H1 (cell line): Measurements from ENCODE around the gene SNCAIP. TPM values are rescaled to one million over a fixed set of nuclear protein-coding genes. Genes with fewer than 3 reads are reported as not detected.

ENCODE experiments used
- CTCF ChIA-PET: fragments of 300-600 bp; sonication (Branson Sonifier 250); formaldehyde crosslinking; loops from one replicate; lab custom pipeline; 2021; ENCODE audit not compliant: partially characterized antibody; lab: Charles Lee
- POLR2A ChIA-PET: fragments of 300-600 bp; sonication (Branson Sonifier 250); formaldehyde crosslinking; loops from one replicate; lab custom pipeline; 2021; ENCODE audit warnings: inconsistent platforms; ENCODE audit not compliant: partially characterized antibody; lab: Charles Lee
- DNase-seq, 2 experiments: peaks; one replicate each; pipeline versions ENCODE4 v3.0.0 to v3.0.0-alpha.2; 2010 to 2022; ENCODE audit warnings: low spot score in 2 of 2, low read depth in 1 of 2, mixed read lengths in 1 of 2
- FAIRE-seq: peaks from 2 replicates; lab custom pipeline; 2011; peaks lifted over from hg19 to GRCh38; lab: Jason Lieb, UNC
- H2AFZ ChIP-seq: 2 replicates; pipeline ENCODE4 v1.8.1; 2012; ENCODE audit warnings: low read length, inconsistent platforms
- H2AK5ac ChIP-seq: 2 replicates; pipeline ENCODE4 v1.6.1; 2013; ENCODE audit warnings: low read depth, low read length
- H2BK120ac ChIP-seq: replicated peaks from 2 replicates; pipeline ENCODE3; 2013; ENCODE audit warnings: low read depth, low read length, inconsistent platforms
- H2BK12ac ChIP-seq: 2 replicates; pipeline ENCODE4 v1.6.1; 2013; ENCODE audit warnings: low read depth, low read length
- H2BK15ac ChIP-seq: 2 replicates; pipeline ENCODE4 v1.6.1; 2013; ENCODE audit warnings: low read length
- H2BK20ac ChIP-seq: 2 replicates; pipeline ENCODE4 v1.6.1; 2013; ENCODE audit warnings: low read length
- H2BK5ac ChIP-seq: 2 replicates; pipeline ENCODE4 v1.6.1; 2013; ENCODE audit warnings: low read depth, low read length
- H3K14ac ChIP-seq: 2 replicates; pipeline ENCODE4 v1.6.1; 2013; ENCODE audit warnings: inconsistent platforms; ENCODE audit not compliant: insufficient read length
- H3K18ac ChIP-seq: 2 replicates; pipeline ENCODE4 v1.6.1; 2013; ENCODE audit warnings: low read length; ENCODE audit errors: extremely low read depth
- H3K23ac ChIP-seq: 2 replicates; pipeline ENCODE4 v1.6.1; 2013; ENCODE audit warnings: inconsistent platforms; ENCODE audit not compliant: insufficient read length
- H3K23me2 ChIP-seq: 2 replicates; pipeline ENCODE4 v1.6.1; 2013; ENCODE audit warnings: low read depth, low read length
- H3K27ac ChIP-seq: 2 replicates; pipeline ENCODE4 v1.6.1; 2011; ENCODE audit warnings: low read depth, low read length, inconsistent platforms
- H3K27me3 ChIP-seq, 4 experiments: replicated peaks in 1 of 4; 1 replicate in 1 of 4; 2 replicates in 3 of 4; pipeline versions ENCODE4 v1.6.1 to v1.8.1; 2011 to 2013; ENCODE audit warnings: low read length in 3 of 4, mild to moderate bottlenecking in 3 of 4, inconsistent platforms in 2 of 4, mixed read lengths in 2 of 4, moderate library complexity in 1 of 4; ENCODE audit not compliant: control insufficient read depth in 3 of 4, insufficient read depth in 3 of 4; ENCODE audit errors: extremely low read depth in 1 of 4
- H3K36me3 ChIP-seq, 4 experiments: 2 replicates each; pipeline versions ENCODE4 v1.6.1 to v1.8.1; 2011 to 2013; ENCODE audit warnings: mild to moderate bottlenecking in 4 of 4, low read length in 3 of 4, moderate library complexity in 2 of 4, control low read depth in 1 of 4, inconsistent platforms in 1 of 4; ENCODE audit not compliant: insufficient read depth in 4 of 4, control insufficient read depth in 2 of 4
- H3K4ac ChIP-seq: replicated peaks from 2 replicates; pipeline ENCODE3; 2013; ENCODE audit warnings: low read length, low read depth, mixed read lengths, inconsistent platforms; ENCODE audit not compliant: insufficient read length
- H3K4me1 ChIP-seq, 4 experiments: replicated peaks in 1 of 4; 1 replicate in 1 of 4; 2 replicates in 3 of 4; pipeline versions ENCODE4 v1.6.1 to v1.8.1; 2011 to 2013; ENCODE audit warnings: low read length in 3 of 4, inconsistent platforms in 2 of 4, mixed read lengths in 1 of 4; ENCODE audit not compliant: insufficient read depth in 4 of 4, control insufficient read depth in 3 of 4
- H3K4me2 ChIP-seq, 2 experiments: 2 replicates each; pipeline versions ENCODE4 v1.6.1 to v1.8.1; 2011 to 2013; ENCODE audit warnings: low read depth in 2 of 2, low read length in 2 of 2, control low read depth in 1 of 2, inconsistent platforms in 1 of 2, mild to moderate bottlenecking in 1 of 2; ENCODE audit not compliant: insufficient read depth in 1 of 2
- H3K4me3 ChIP-seq, 4 experiments: fragments of 200-600, 300-600 bp in 1 of 4; sonication (generic), shearing (Covaris generic), sonication (Bioruptor Twin) in 1 of 4; 2 replicates each; pipeline versions ENCODE4 v1.5.1 to v1.8.1; 2011 to 2016; ENCODE audit warnings: low read length in 4 of 4, low read depth in 3 of 4, control low read depth in 2 of 4, inconsistent platforms in 2 of 4, mild to moderate bottlenecking in 2 of 4, mixed read lengths in 1 of 4, moderate library complexity in 1 of 4; ENCODE audit not compliant: insufficient read depth in 2 of 4; ENCODE audit errors: extremely low read depth in 1 of 4
- H3K56ac ChIP-seq: replicated peaks from 2 replicates; pipeline ENCODE3; 2013; ENCODE audit warnings: low read depth, mild to moderate bottlenecking, mixed read lengths, low read length, inconsistent platforms; ENCODE audit not compliant: insufficient read length
- H3K79me1 ChIP-seq: 2 replicates; pipeline ENCODE4 v1.6.1; 2013; ENCODE audit warnings: low read depth, low read length, control low read depth
- H3K79me2 ChIP-seq, 2 experiments: 2 replicates each; pipeline versions ENCODE4 v1.6.1 to v1.8.1; 2012 to 2013; ENCODE audit warnings: low read length in 2 of 2, mild to moderate bottlenecking in 2 of 2, inconsistent platforms in 1 of 2; ENCODE audit not compliant: insufficient read depth in 2 of 2, control insufficient read depth in 1 of 2
- H3K9ac ChIP-seq, 4 experiments: replicated peaks in 1 of 4; 1 replicate in 1 of 4; 2 replicates in 3 of 4; pipeline versions ENCODE4 v1.6.1 to v1.8.1; 2011 to 2013; ENCODE audit warnings: low read depth in 3 of 4, low read length in 3 of 4, control low read depth in 2 of 4, mild to moderate bottlenecking in 2 of 4, moderate library complexity in 2 of 4, inconsistent platforms in 1 of 4; ENCODE audit errors: extremely low read depth in 1 of 4
- H3K9me3 ChIP-seq, 2 experiments: 2 replicates each; pipeline versions ENCODE4 v1.6.1 to v1.8.1; 2012 to 2013; ENCODE audit warnings: mild to moderate bottlenecking in 2 of 2, moderate library complexity in 2 of 2, control low read depth in 1 of 2, inconsistent platforms in 1 of 2, low read depth in 1 of 2, low read length in 1 of 2, mixed read lengths in 1 of 2; ENCODE audit not compliant: insufficient read depth in 2 of 2
- H4K20me1 ChIP-seq, 2 experiments: replicated peaks in 1 of 2; 2 replicates each; pipeline versions ENCODE3 to v1.8.1; 2011 to 2013; ENCODE audit warnings: inconsistent platforms in 2 of 2, low read length in 2 of 2, mild to moderate bottlenecking in 1 of 2; ENCODE audit not compliant: insufficient read depth in 2 of 2, control insufficient read depth in 1 of 2
- H4K5ac ChIP-seq: 2 replicates; pipeline ENCODE4 v1.6.1; 2013; ENCODE audit warnings: low read length, low read depth, mixed read lengths, inconsistent platforms; ENCODE audit not compliant: insufficient read length
- H4K8ac ChIP-seq: 2 replicates; pipeline ENCODE4 v1.8.0; 2013; ENCODE audit warnings: mild to moderate bottlenecking, moderate library complexity, low read length, inconsistent platforms; ENCODE audit not compliant: insufficient read depth; ENCODE audit errors: extremely low read depth
- H4K91ac ChIP-seq: replicated peaks from 2 replicates; pipeline ENCODE3; 2013; ENCODE audit warnings: low read length, mixed read lengths, inconsistent platforms; ENCODE audit not compliant: insufficient read length
- CBX5 ChIP-seq: fragments of 300-800, 300-1000 bp; sonication (generic); IDR thresholded peaks from 2 replicates; pipeline ENCODE4 v1.7.1; 2016; ENCODE audit warnings: antibody characterized with exemption, low read length, low read depth
- CTBP2 ChIP-seq: IDR thresholded peaks from 2 replicates; pipeline ENCODE4 v1.7.0; 2011; ENCODE audit warnings: borderline replicate concordance, mild to moderate bottlenecking, moderate library complexity, mixed read lengths, low read length; ENCODE audit not compliant: insufficient read depth, insufficient read length
- EZH2 ChIP-seq: fragments of 200-600 bp; sonication (generic); IDR thresholded peaks from 2 replicates; pipeline ENCODE4 v1.7.1; 2012; ENCODE audit warnings: low read depth, mild to moderate bottlenecking, moderate library complexity, low read length, inconsistent platforms; ENCODE audit not compliant: severe bottlenecking
- HDAC6 ChIP-seq: IDR thresholded peaks from one replicate; pipeline ENCODE4 v1.7.1; 2012; ENCODE audit warnings: low read depth, mild to moderate bottlenecking, inconsistent platforms, low read length, moderate library complexity
- KDM1A ChIP-seq: fragments of 200-600, 300-600 bp; sonication (generic); IDR thresholded peaks from 2 replicates; pipeline ENCODE4 v1.7.1; 2016; ENCODE audit warnings: mild to moderate bottlenecking, low read length, borderline replicate concordance
- PHF8 ChIP-seq: fragments of 200-600 bp; sonication (generic); conservative IDR thresholded peaks from 2 replicates; pipeline ENCODE4 v1.7.1; 2012; ENCODE audit warnings: low read depth, mild to moderate bottlenecking, inconsistent platforms, low read length, moderate library complexity
- POLR2AphosphoS5 ChIP-seq: IDR thresholded peaks from 2 replicates; pipeline ENCODE4 v1.6.1; 2011; ENCODE audit warnings: low read depth, low read length
- POU5F1 ChIP-seq: IDR thresholded peaks from 2 replicates; pipeline ENCODE4 v1.6.1; 2011; ENCODE audit warnings: low read depth, mild to moderate bottlenecking, low read length, moderate library complexity
- SIX5 ChIP-seq: IDR thresholded peaks from 2 replicates; pipeline ENCODE4 v1.6.1; 2011; ENCODE audit warnings: mild to moderate bottlenecking, low read depth, low read length
- TAF1 ChIP-seq: IDR thresholded peaks from 2 replicates; pipeline ENCODE4 v1.6.1; 2011; ENCODE audit warnings: mild to moderate bottlenecking, low read depth, low read length
- TAF7 ChIP-seq: optimal IDR thresholded peaks from 2 replicates; pipeline ENCODE3; 2011; ENCODE audit warnings: low read depth, mild to moderate bottlenecking, inconsistent platforms, low read length, moderate library complexity, borderline replicate concordance
- TBP ChIP-seq: IDR thresholded peaks from 2 replicates; pipeline ENCODE4 v1.6.1; 2011; ENCODE audit warnings: low read depth, low read length, improper control_type of control experiment
- polyA plus RNA-seq, 7 experiments: library from polyadenylated mRNA; depleted of rRNA in 3 of 7; stranded (reverse) in 5 of 7; unstranded in 2 of 7; fragments of >200 nt in 5 of 7; fragments of 200-250 nt in 2 of 7; gene quantifications; 1 replicate in 5 of 7; 2 replicates in 1 of 7; 4 replicates in 1 of 7; pipeline versions ENCODE4 v1.2.1 to v1.2.3, GENCODE V29; 2011 to 2013; ENCODE audit warnings: missing spikeins in 2 of 7, mixed read lengths in 2 of 7
- total RNA-seq: library from RNA; stranded (reverse); fragmentation: NEBNext Ultra II Directional; extraction: Animal tissue kit (Norgen Biotek cat#: 25700); gene quantifications from 2 replicates; pipeline ENCODE4 v1.2.1, GENCODE V29; 2021
- TF ChIP-seq, protein P1 (sequence below): IDR thresholded peaks from 2 replicates; pipeline ENCODE4 v1.6.1; 2011; ENCODE audit warnings: low read depth, mild to moderate bottlenecking, low read length; ENCODE audit not compliant: insufficient read depth

SNCAIP gene
- total and polyA plus RNA-seq, 2 of the 8 experiments (the other 6 are each of a cell fraction or from before 2014, with no cell fraction given): 3.9 to 9.0 TPM

DNA sequence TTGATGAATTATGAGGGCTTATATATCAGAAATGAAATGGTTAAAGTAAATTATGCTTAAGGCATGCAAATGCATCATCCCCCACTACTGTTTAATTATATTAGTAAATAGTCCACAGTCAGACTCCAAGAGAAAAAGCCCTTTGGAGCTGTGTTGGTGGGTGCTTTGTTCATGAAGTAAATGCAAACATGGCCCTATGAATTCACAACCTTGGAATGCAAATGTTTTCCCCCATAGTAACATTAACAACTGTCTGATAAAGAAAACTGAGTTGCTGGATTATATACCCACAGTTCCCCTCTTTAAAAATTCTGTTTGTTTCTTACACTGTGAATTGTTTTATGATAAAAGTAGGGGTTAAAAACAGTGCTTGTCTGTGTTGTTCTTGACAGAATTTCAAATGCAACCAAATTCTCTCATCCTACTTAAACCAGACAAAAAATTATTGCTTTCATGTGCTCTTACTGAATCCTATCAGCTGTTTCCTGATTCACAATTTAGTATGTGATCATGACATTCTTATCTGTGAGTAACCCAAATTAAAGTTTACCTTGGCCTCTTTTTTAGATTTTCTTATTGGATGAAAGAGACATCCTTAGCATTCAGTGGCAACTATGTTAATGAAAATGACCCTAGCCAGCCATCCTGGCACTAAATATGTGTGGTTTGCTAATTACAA lies 48.5 kb upstream of the SNCAIP start:
- TF ChIP-seq TBP: no peak
- TF ChIP-seq, protein P1, sequence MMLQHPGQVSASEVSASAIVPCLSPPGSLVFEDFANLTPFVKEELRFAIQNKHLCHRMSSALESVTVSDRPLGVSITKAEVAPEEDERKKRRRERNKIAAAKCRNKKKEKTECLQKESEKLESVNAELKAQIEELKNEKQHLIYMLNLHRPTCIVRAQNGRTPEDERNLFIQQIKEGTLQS: no peak
- no peak for TF ChIP-seq TAF7
- TF ChIP-seq HDAC6: no peak
- TF ChIP-seq CBX5: no peak
- no peak for TF ChIP-seq PHF8
- no peak for TF ChIP-seq KDM1A
- no peak for TF ChIP-seq SIX5
- TF ChIP-seq POU5F1: no peak
- TF ChIP-seq POLR2AphosphoS5: no peak
- TF ChIP-seq CTBP2: no peak
- TF ChIP-seq EZH2: no peak
- no peak for TF ChIP-seq TAF1
- H3K56ac ChIP-seq: no peak overlapping the region
- CTCF ChIA-PET: no interaction called here

More for the DNA sequence above, 48.5 kb upstream of the SNCAIP start:
- H3K4me2 ChIP-seq: no peak overlapping the region
- no peak overlapping the region for H2BK15ac ChIP-seq
- no peak overlapping the region for H4K8ac ChIP-seq
- H2BK120ac ChIP-seq: no peak overlapping the region
- no peak overlapping the region for H3K14ac ChIP-seq
- no peak overlapping the region for H3K27ac ChIP-seq
- no peak overlapping the region for H2AFZ ChIP-seq
- no peaks in the 10 kb centered on the region for H3K79me2 ChIP-seq
- peaks cover 0 to 3% (median 1%) of the 10 kb centered on the region in 4 experiments; a peak in 1 of 7 replicates for H3K4me1 ChIP-seq
- H4K91ac ChIP-seq: no peak overlapping the region
- no peaks in the 10 kb centered on the region for H3K27me3 ChIP-seq
- no peak overlapping the region for H3K9ac ChIP-seq
- no peak overlapping the region for H3K4ac ChIP-seq
- H3K18ac ChIP-seq: no peak overlapping the region
- no peak overlapping the region for H3K4me3 ChIP-seq
- no peak overlapping the region for H2BK12ac ChIP-seq
- no peaks in the 10 kb centered on the region for H4K20me1 ChIP-seq
- no peak overlapping the region for H2AK5ac ChIP-seq
- POLR2A ChIA-PET: no interaction called here
- DNase-seq (no peak), FAIRE-seq (no peak)
- H3K79me1 ChIP-seq: no peaks in the 10 kb centered on the region
- no peaks in the 10 kb centered on the region for H3K36me3 ChIP-seq
- H3K23me2 ChIP-seq: no peaks in the 10 kb centered on the region
- H2BK5ac ChIP-seq: no peak overlapping the region
- no peak overlapping the region for H2BK20ac ChIP-seq
- H3K9me3 ChIP-seq: no peaks in the 10 kb centered on the region
- no peak overlapping the region for H4K5ac ChIP-seq
- H3K23ac ChIP-seq: no peak overlapping the region
